ENCODE measurements around the gene SCARF2.
"Not testable (repeated sequence)": the region's sequence is repeated elsewhere in the genome, so short reads cannot be mapped to it uniquely, and the experiment has no call there.

Gene SCARF2

GRCh38 chr22:20396639-20397038, 41.0 kb downstream of the SCARF2 start:
- Histone ChIP-seq H3K27me3 (replicated peaks; ENCODE audit: control insufficient read depth, insufficient read depth, low read length) (no peaks in the 10 kb centered on the region), H3K4me3 (replicated peaks; ENCODE audit: low read depth, low read length) (no peak overlapping the region), H3K36me3 (ENCODE audit: control insufficient read depth, insufficient read depth, low read length) (no peaks in the 10 kb centered on the region)
- TF ChIP-seq CTCF (IDR thresholded peaks at IDR 0.05; ENCODE audit: insufficient read depth, low read length, poor library complexity, severe bottlenecking): no peak
- no peak for DNase-seq (ENCODE audit: extremely low read depth, insufficient read length)

- Histone ChIP-seq H3K27me3 (replicated peaks; ENCODE audit: control insufficient read depth, insufficient read depth, low read length) (no peaks in the 10 kb centered on the region), H3K36me3 (ENCODE audit: control insufficient read depth, insufficient read depth, low read length) (no peaks in the 10 kb centered on the region), H3K4me3 (replicated peaks; ENCODE audit: low read depth, low read length) (no peak overlapping the region)
- DNase-seq (ENCODE audit: extremely low read depth, insufficient read length): no peak
- TF ChIP-seq CTCF (IDR thresholded peaks at IDR 0.05; ENCODE audit: insufficient read depth, low read length, poor library complexity, severe bottlenecking): no peak
These were observed 41.7 kb downstream of the SCARF2 start for GRCh38 chr22:20395907-20396287.

- TF ChIP-seq CTCF (IDR thresholded peaks at IDR 0.05; ENCODE audit: insufficient read depth, low read length, poor library complexity, severe bottlenecking): no peak
- Histone ChIP-seq H3K4me3 (replicated peaks; ENCODE audit: low read depth, low read length) (no peak overlapping the region), H3K27me3 (replicated peaks; ENCODE audit: control insufficient read depth, insufficient read depth, low read length) (no peaks in the 10 kb centered on the region), H3K36me3 (ENCODE audit: control insufficient read depth, insufficient read depth, low read length) (no peaks in the 10 kb centered on the region)
- DNase-seq (ENCODE audit: extremely low read depth, insufficient read length): no peak
These were observed 42.3 kb downstream of the SCARF2 start for GRCh38 chr22:20395181-20395906.

DNA sequence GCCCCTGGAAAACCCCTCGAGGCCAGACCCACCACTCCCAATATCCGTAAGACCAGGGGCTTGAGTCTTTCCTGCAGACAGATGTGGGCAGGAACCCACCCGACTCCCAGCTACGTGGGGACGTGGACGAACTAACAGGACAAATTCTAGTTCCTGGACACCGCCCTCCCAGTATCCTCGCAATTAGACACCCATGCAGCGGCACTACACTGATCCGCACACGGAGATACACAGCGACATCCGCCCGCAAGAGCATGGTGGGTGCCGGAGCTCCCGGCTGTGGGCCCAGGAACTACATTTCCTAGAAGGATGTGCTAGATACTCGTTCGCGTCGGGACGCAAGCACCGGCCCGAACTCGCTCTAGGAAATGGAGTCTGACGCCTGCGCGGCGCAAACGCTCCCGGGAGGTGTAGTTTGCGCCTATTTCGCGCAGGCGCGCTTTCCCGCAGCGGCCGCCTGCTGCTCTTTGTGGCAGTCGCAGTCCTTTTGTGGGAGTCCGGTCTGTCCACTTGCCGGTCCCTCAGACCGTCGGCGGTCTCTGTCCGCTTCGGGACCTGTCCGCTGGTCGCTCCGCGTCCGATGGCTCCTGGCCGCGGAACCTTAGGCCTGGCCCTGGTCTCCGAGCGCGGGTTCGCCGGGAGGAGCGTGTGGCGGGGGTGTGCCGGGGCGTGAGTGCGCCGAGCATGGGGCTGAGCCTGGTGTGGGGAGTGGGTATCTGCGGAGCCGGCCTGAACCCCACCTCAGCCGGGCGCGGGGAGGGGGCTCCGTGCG, 43.7 kb downstream of the SCARF2 start, which contains the start of gene ZNF74:
Gene ZNF74, plus strand, starts transcription at position 447 of the 772 bp plus-strand sequence. CDS start 478 bp downstream, outside the sequence.
- Histone ChIP-seq H3K36me3 (ENCODE audit: control insufficient read depth, insufficient read depth, low read length) (no peaks in the 10 kb centered on the region), H3K27me3 (replicated peaks; ENCODE audit: control insufficient read depth, insufficient read depth, low read length) (no peaks in the 10 kb centered on the region), H3K4me3 (replicated peaks; ENCODE audit: low read depth, low read length) (peak within 1 kb of the TSS; percentile 77)
- peak; percentile 87 for DNase-seq (ENCODE audit: extremely low read depth, insufficient read length)
- no peak for TF ChIP-seq CTCF (IDR thresholded peaks at IDR 0.05; ENCODE audit: insufficient read depth, low read length, poor library complexity, severe bottlenecking)

- DNase-seq (ENCODE audit: extremely low read depth, insufficient read length): no peak
- TF ChIP-seq CTCF (IDR thresholded peaks at IDR 0.05; ENCODE audit: insufficient read depth, low read length, poor library complexity, severe bottlenecking): no peak
- peak overlapping the region; percentile 77 for H3K4me3 ChIP-seq (replicated peaks; ENCODE audit: low read depth, low read length)
- H3K27me3 ChIP-seq (replicated peaks; ENCODE audit: control insufficient read depth, insufficient read depth, low read length): no peaks in the 10 kb centered on the region
- H3K36me3 ChIP-seq (ENCODE audit: control insufficient read depth, insufficient read depth, low read length): no peaks in the 10 kb centered on the region
These were observed 44.5 kb downstream of the SCARF2 start for GRCh38 chr22:20392983-20393704.

- not testable (repeated sequence) for H3K4me3 ChIP-seq (replicated peaks; ENCODE audit: low read depth, low read length); H3K27me3 ChIP-seq (replicated peaks; ENCODE audit: control insufficient read depth, insufficient read depth, low read length); DNase-seq (ENCODE audit: extremely low read depth, insufficient read length); H3K36me3 ChIP-seq (ENCODE audit: control insufficient read depth, insufficient read depth, low read length)
These were observed 45.2 kb downstream of the SCARF2 start for GRCh38 chr22:20392365-20392881.
